ENCODE measurements around the gene OR2D2.

GRCh38 chr11:6889835-6890234 lies 2.5 kb downstream of the OR2D2 start:
- TF ChIP-seq, protein P1, sequence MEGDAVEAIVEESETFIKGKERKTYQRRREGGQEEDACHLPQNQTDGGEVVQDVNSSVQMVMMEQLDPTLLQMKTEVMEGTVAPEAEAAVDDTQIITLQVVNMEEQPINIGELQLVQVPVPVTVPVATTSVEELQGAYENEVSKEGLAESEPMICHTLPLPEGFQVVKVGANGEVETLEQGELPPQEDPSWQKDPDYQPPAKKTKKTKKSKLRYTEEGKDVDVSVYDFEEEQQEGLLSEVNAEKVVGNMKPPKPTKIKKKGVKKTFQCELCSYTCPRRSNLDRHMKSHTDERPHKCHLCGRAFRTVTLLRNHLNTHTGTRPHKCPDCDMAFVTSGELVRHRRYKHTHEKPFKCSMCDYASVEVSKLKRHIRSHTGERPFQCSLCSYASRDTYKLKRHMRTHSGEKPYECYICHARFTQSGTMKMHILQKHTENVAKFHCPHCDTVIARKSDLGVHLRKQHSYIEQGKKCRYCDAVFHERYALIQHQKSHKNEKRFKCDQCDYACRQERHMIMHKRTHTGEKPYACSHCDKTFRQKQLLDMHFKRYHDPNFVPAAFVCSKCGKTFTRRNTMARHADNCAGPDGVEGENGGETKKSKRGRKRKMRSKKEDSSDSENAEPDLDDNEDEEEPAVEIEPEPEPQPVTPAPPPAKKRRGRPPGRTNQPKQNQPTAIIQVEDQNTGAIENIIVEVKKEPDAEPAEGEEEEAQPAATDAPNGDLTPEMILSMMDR (IDR thresholded peaks at IDR 0.05 in 2 of 3, conservative IDR thresholded peaks at IDR 0.05 in 1 of 3; ENCODE audit: control insufficient read depth in 2 of 3, extremely low read depth in 1 of 3, insufficient read depth in 1 of 3, low read depth in 3 of 3, low read length in 3 of 3), result no peak
- no peak for TF ChIP-seq FOXM1 (IDR thresholded peaks at IDR 0.05; ENCODE audit: low read depth, low read length)
- no peak for TF ChIP-seq ELK1 (IDR thresholded peaks at IDR 0.05; ENCODE audit: low read depth, low read length)
- TF ChIP-seq BRCA1 (IDR thresholded peaks at IDR 0.05; ENCODE audit: low read depth, low read length), result no peak
- TF ChIP-seq RAD21 (IDR thresholded peaks at IDR 0.05; ENCODE audit: insufficient read depth, low read depth, low read length), result no peak
- TF ChIP-seq POLR2A (IDR thresholded peaks at IDR 0.05; ENCODE audit: low read depth, low read length), result no peak
- no peak for TF ChIP-seq POLR2AphosphoS5 (IDR thresholded peaks at IDR 0.05; ENCODE audit: low read length)
- TF ChIP-seq TCF3 (IDR thresholded peaks at IDR 0.05; ENCODE audit: borderline replicate concordance, insufficient read depth, low read depth, low read length), result no peak

Data from GM12878 (cell line).